HG03064 (cell line): ENCODE data around the gene TRERF1.
"Not testable (repeated sequence)": the region's sequence is repeated elsewhere in the genome, so short reads cannot be mapped to it uniquely, and the experiment has no call there.

Experiments
- ATAC-seq: cut with Tn5 transposase; IDR thresholded peaks from one replicate; pipeline ENCODE4 v1.9.1; 2021; ENCODE audit warnings: low read depth; ENCODE audit not compliant: unreplicated experiment

TRERF1 gene

DNA sequence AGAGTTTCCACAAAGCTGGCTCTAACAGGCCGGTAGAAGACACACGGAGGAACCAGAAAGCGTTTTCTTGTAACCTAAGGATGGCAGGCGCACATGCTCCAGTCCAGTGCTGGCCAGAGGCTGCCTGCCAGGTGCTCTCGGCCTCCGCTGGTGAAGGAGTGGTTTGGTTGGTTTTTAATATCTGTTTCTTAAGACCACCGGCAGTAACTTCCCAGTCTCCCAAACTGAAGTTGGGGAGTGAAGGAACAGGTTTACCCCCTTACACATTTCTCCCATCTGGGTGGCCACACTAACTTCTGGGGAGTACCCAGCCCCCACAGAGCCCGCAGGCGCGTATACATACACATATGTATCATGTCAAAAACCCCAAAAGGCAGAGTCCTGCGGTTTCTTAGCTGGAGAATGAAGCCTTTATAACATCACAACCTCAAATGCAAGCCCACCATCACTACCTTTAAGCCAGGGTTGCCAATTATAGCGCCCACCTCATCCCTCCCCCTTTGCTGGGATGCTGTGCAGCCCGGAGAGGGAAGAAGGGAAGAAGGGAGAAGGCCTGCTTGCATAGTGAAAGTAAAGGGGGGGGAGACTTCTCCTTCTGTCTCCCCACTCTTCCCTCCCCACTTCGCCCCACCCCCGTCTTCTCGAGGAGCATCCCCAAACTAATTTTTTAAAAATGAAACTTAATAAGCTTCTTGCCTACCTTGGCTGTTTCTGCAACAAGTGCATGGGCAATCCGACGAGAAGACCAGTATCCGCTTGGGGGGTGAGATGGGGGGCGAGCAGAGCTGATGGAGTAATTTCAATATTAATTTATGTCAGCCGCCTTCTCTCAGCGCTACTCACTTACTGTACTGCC is 1.0 kb downstream of the TRERF1 start:
- ATAC-seq, result no peak

DNA sequence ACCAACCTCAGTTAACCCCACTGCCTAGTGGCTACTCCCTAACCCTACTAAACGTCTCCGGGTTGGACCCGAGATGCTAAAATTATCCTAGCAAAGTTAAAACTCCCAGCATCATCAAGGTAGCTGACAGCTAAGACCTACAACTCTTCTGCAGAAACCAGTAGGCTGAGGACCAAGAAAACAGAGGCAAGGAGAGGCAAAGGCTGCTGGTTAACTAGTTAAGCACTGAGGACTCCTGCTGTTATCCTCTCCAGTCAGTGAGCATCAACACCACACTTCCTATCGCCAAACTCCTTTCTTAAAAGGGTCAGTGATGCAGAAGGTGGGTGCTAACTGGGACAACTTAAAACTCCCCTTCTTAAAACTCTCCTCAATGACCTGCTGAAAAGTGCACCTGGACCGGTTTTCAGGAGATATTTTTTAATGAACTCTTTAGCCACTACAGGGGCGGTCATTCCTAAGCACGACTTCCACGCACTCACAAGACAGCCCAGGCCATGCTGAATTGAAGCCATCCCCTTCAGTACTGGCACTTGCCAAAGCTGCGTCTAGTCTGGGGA is 1.7 kb downstream of the TRERF1 start:
- no peak for ATAC-seq

DNA sequence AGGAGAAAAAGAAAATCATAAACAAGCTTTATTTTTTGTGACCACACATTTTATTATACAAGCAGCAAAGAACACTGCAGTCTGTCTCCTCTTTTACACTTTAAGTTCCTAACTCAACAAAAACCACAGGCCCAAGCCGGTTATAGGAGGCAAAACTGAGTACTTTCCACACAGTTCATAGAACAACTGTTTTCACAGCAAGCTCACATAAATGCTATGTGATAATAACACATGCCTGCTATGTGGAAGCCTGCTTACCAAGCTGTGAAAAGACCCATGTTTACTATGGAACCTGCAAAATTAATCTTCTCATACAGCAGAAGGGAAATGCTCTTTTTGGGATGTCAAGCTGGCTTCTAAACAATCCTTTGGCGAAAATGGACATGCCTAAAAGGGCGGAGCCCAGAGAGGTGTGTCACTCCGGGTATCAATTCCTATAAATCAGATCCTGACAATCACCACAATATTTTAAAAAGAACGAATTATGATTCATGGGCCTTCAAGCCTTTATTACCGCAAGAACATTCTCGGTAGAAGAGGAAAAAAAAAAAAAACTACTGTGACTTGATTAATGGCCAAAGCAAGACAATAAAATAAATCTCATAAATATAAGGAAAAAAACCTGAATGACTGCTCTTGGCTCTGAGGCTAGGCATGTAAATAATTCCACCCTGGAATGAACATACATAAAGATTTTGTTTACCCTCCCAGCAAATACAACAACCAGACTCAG is 2.6 kb downstream of the TRERF1 start:
- ATAC-seq, result no peak

DNA sequence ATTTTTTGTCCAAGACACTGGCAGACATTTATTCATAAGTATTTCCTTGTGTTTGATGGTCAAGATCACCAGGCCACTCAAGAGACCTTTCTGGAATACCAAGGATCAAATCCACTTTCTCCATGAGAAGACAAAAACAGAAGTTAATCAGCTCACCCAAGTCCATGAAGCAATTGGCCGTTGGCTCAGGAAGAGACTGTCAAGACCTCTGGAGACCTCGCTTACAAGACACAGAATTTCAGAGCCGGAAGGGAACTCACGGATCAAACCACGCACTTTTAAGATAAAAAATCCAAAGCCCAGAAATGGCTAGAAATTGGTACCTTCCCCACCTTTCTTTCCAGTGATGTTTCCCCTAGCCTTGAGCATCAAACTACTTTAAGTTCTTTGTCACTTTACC is 3.3 kb downstream of the TRERF1 start:
- ATAC-seq, result no peak

DNA sequence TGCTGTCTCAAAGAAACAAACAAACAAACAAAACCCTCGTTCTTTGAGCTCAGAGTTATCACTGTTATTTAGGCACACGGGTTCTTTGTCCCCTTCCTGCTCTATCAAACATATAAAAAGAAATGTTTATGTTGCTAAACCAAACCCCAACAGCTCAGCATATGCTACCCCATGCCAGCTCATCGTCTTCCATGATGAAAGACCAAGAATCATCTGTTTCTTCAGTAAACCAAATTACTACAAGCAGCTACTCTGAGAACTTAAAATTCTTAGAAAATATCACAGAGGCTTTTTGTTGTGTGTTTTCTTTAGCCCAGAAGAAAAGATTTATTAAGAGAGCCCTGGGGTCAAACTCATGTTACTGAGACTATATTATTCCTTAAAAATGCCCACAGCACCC is 4.7 kb downstream of the TRERF1 start:
- ATAC-seq, result no peak

DNA sequence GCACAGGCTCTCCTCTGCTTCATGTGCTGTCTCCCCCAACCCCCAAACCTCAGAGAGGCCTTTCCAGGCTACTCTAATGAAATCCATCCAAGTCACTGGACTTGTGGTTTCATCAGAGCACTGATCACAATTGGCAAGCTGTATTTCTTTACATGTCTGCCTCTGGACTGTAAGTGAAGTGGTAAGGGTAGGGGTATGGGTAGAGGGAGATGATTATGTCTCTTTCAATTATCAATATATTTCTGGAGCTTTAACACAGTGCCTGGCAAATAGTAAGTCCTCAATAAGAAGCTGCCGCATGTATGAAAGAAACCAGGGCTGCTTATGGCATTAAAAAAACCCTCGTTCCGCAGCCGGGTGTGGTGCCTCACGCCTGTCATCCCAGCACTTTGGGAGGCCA is 5.4 kb downstream of the TRERF1 start:
- no peak for ATAC-seq

DNA sequence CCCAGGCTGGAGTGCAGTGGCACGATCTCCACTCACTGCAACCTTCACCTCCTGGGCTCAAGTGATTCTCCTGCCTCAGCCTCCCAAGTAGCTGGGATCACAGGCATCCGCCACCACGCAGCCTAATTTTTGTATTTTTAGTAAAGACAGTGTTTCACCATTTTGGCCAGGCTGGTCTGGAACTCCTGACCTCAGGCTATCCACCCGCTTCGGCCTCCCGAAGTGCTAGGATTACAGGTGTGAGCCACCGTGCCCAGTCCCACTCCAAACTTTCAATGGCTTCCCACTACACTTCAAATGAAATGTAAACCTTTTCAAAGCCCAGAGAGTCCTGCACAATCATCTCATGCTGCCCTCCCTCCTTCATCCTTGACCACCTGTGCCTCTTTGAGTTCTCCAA is 5.8 kb downstream of the TRERF1 start:
- not testable (repeated sequence) for ATAC-seq

DNA sequence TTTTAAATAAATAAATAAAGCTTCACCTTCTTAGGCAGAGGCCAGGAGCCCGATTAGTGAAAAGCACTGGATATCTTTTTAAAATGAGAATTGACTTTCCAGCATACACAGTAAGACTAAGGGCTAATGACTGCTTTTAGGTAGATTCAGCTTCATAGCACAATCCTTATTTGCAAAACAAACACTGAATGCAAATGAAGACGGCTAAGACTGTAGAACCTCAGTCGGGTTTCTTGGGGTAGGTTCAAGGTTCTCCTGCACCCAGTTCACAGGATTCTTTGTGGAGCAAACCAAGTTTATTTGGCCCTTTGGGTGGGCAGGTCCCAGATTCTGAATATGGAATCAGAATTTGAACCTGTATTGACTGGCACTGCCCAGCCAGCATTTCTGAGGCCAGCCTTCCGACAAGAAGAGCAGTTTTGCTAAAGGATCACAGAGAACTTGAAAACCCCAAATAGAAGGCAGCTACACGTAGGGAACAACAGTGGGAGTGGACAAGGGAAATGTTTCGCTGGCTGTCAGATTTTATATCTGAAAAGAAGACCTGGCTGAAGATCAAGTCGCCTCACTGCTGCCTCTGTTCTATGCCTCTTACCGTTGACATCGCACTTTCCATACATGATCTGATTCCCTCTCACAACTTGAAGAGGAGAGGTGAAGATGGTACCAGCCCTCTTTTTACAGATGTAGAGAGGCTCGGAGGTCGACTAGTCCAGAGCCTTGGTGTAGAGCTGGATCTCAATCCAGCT is 8.2 kb downstream of the TRERF1 start:
- no peak for ATAC-seq

DNA sequence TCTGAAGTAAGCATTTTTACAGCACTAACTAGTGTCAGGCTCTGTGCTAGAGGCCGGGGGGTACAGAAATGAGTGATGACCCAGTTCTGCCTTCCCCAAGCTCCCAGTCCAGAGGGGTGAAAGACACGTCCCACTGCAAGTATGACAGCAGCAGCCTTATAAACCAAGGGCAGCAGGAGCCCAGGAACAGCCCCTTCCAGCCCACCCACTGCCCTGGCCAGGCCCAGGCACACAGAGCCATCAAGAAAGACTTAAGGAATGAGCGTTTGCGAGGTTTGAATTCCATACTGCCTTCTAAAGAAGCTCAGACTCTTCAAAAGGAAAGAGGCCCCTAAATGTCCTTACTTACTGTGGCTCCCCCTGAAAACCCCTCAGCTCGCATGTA is 10.0 kb downstream of the TRERF1 start:
- no peak for ATAC-seq

DNA sequence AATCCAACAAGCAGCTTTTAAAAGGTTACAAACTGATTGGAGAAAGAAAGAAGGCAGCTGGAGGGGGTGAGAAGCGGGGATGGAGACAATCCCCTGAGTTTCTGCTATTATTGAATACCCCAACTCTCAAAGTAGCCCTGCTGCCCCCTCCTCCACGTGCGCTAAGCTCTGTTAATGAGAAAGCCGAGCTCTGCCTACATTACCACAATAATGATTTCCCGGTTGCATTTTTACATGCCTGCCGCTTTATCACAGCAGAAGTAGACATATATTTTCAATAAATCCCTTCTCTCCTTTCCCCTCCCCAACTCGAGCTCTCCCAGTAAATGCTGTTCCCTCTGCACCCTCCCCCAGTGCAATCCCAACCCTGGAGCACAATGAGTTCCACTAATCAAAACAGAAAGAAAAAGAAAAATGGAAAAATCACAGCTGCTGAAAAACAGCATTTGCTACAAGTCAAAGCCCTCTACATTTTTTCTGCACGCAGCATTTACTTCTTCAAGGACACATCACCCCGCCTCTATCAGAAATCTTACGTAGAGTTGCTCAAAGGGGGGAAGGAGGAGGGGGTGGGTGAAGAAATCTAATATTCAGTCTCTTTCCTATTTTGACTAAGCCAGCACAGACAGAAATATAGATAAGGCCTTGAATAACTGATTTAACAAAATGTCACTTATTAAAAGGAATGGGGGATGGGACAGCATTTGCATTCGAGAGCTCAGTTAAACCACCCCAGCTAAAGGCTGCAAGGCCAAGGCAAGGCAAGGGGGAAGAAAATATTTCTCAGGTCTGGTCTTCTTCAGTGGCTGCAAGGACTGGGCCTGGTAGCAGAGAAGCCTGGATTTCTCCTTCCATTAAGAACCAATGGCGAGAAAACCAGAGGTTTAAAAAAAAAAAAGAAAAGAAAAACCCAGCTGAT is 10.7 kb downstream of the TRERF1 start:
- no peak for ATAC-seq

DNA sequence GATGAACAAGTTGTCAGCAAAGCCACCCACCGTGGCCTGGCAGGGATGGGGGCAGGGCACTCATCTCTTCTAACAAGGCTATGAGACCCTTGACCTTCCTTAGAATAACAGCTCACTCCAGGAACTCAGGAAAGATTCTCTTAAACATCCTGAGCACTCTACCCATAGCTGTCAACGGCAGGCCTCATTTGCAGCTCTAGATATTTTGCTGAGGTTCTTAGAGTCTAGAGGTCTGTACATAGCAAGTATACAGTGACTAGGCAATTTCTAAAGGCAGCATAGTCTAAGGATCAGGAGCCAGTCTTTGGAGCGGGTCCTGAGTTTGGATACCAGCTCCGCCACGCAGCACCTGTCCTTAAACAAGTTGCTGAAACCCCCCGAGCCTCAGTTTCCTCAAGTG is 11.7 kb downstream of the TRERF1 start:
- ATAC-seq, result no peak

DNA sequence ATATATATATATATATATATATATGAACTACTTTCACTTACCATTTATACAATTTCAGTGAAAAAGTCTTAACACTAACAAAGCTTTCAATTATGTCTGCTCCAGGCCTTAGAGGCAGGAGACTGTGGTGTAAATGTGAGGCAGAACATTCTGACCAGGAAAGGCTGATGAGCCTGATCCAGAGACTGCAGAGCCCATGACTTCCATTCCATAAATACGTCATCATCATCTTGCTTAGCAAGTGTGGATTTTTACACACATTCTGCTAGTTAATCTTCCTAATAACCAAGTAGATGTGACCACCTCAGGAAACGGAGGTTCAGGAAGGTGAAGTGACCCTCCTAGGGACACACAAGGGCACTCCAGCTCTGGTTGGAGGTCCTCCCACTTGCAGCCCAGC is 14.9 kb downstream of the TRERF1 start:
- no peak for ATAC-seq

DNA sequence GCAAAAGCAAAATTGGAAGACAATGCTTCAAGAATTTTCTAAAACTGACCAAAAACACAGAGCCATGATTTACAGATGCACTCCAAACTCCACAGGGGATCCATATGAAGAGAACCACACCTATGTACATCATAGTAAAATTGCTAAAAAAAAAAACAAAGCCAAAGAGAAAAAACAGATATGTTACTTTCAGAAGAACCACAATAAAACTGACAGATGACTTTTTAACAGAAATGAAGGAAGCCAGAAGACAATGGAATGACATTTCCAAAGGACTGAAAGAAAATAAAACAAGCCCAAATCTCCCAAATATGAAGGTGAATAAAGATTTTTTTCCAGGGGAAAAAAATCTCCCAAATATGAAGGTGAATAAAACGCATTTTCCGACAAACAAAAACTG is 17.5 kb downstream of the TRERF1 start:
- no peak for ATAC-seq

DNA sequence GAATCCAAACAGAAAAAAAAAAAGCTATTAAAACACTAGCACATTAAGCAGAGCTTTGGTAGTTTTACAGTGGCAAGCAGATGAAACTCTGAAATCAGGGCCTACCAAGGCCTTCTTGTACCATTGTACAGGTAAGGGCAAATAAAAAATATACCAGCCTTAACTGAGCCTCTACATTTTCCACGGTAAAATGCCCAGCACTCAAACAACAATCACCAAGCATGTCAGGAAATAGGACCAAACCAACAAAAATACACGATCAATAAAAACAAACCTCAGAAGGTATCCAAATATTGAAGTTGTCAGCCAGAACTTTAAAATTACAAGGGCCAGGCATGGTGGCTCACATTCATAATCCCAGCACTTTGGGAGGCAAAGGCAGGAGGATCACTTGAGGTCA is 18.3 kb downstream of the TRERF1 start:
- no peak for ATAC-seq

DNA sequence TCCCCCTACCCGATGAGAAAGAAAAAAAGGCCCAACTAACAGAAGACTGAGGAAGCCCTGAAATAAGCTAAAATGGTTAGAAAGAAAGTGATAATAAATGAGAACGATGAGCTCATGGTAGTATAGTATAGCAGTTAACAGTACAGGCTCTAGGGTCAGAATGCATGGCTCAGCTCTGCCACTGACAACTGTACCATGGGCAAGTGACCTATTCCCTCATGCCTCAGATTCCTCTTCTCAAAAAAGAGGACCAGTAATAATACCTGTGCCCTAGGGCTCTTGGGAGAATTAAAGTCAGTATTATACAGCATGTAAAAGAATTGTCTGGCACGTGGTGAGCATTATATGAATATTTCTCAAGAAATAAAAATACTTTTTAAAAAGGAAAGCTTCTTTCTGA is 19.8 kb downstream of the TRERF1 start:
- no peak for ATAC-seq

DNA sequence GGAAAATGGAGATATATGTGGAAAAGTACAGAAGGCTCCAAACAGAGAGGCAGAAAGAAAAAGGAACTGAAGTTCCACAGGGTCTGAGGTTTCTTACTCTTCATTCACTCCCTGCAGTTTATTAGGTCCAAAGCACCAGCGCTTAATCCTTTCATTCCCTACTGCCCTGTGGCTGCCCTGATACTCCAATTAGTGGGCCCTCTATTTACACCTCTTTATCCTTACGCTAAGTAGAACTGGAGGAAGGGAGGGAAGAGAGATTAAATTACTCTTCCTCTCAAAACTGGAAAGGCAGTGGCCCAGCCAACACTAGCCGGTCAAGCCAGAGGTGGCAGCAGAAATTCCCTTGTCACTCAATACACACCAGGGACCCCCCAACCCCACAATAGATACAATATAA is 20.4 kb downstream of the TRERF1 start:
- ATAC-seq, result no peak

DNA sequence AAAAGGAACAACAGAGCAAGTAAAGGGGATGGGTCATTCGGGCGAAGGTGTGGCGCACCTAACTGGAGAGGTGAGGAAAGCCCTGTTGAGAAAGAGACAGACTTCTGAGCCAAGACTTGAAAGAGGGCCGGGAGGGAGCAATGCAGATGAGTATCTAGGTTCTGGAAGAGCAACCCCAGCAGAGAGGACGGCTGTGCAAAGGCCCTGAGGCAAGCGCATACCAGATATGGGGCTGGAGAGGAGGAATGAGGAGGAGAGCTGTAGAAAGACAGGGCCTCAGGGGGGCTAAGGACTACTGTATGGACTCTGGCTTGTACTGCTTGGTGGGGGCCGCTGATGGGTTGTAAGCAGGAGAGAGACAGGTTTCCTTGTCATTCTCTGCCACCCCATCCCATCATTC is 21.9 kb downstream of the TRERF1 start:
- no peak for ATAC-seq

DNA sequence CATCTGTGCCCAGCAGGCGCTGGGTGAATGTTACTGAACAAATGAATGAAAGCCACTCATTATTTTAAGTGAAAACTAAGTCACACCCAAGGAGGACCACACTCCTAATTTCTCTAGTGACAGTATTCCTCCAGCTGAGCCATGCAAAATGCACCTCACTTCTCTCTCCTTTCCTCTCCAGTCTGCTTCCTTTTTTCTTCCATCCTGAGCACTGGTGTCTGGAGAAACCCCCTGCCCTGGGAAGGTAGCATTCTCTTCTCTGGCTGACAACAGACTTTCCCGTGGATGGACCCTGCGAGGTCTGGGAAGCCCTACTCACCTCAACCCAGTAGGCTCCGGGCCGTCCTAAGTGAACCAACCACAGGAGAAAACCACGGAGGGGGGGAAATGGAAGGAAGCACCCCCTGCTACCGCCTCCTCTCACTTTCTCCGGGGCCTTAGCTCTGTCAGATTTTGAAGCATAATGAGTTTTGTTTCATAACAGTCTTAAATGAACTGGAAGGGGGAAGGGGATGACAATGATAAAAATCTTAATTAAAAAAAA is 22.6 kb downstream of the TRERF1 start:
- ATAC-seq, result no peak

DNA sequence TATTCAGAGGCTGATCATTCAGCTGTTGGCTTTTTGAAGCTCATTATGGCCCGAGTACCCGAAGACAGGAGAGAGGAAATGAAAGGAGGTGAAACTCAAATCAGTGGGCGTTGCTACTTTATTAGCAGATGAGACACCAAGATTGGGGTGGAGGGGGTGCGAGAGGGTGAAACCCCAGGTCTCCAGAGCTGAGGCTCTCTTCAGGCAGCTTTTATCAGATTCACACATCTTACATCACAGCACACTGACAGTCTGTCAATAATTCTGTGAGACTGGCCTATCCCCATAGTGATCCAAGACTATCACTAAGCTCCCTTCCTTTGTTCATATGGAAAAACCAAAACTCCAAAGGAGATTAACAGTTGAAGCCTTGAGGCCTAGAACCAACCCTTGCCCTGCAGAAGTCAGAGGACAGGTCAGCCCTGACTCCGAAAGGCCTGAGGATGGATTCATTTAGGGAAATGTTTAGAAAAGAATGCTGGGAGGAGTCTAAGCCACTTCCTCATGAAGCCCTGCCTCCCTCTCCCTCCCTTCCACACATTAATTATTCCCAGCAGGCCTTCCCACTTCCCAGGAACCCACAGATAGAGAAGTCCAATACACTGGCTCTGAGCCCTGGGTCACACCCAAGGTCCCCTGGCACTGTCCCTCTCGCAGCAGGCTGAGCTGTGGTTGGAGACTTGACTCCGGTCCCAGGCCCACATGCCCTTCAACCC is 23.2 kb downstream of the TRERF1 start:
- no peak for ATAC-seq
